ENCODE measurements around the gene TEK.

TEK gene

GRCh38 chr9:27124151-27124550 is 15.1 kb downstream of the TEK start:
- no peak for DNase-seq

DNA sequence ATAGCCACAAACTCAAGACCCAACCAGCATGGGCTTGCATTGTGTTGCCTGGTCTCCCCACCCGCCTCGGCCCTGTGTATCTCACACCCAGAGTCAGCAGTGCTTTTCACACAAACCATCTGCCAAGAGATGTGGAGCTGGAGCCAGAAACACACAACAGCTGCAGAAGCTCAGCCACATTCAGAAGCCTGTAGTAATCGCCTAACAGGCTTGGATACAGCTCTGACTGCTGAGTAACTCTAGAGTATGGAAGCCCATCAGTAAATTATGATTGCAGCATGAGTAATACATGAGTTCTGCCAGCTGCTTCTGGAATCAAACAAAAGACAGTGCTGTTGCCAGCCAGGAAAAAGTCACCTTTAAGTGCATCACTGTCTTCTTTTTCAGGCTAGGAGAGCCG is 16.0 kb downstream of the TEK start:
- DNase-seq, result peak in 18 of 51 donors; percentile 2 to 60 (median 10)

DNA sequence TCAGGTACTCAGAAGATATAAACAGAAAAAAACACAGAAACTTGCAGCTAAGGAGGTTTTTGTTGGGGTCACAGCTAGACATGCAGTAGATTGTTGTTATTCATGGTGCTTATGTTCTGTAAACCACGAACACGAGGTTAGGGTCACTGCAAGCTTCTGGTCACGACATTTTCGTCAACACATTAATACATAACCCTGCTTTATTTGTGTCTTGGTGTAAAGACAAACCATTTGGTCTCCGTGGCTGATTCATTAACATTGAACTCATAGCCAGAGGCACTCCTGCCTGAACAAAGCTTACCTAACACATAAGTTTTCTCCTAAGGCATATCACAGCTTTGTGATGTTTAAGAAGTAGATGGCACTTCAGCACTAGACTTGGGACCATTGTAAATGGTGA is 16.9 kb downstream of the TEK start:
- no peak for DNase-seq

DNA sequence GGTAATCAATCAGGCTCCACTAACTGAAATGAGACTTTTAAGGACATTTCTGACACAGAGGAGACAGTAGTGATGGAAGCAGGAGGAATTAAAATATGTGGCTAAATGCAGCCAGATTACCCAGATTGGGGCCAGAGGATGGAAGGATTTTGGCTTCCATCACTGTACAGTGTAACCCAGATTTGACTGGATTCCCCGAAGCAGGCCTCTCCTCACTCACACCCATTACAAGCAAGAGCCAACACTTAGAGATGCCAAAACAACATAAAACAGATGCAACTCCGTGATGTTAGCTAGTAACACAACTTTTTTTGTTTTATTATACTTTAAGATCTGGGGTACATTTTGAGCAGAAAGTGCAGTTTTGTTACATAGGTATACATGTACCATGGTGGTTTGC is 17.6 kb downstream of the TEK start:
- DNase-seq, result no peak

- DNase-seq, result no peak
Measured at GRCh38 chr9:27129221-27129620, 20.2 kb downstream of the TEK start.

DNA sequence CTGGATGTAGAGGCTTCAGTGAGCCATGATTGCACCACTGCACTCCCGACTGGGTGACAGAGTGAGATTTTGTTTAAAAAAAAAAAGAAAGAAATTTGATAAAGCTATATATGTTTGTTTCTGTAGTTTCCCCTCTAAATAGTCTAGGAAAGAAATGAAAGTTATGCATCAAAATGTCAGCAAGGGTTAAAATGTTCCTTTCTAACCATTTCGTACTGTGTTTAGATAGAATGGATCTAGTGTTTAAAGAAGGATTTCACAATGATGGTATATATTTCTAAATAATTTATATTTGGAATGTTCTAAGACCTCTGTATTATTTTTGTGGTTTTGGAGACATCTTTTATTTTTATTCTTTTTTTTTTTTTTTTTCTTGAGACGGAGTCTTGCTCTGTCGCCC is 22.7 kb downstream of the TEK start:
- no peak for DNase-seq

GRCh38 chr9:27133817-27134216 is 24.8 kb downstream of the TEK start:
- no peak for DNase-seq

- no peak for DNase-seq
Measured at GRCh38 chr9:27142299-27142930, 33.4 kb downstream of the TEK start.

GRCh38 chr9:27145143-27145542 is 36.1 kb downstream of the TEK start:
- no peak for DNase-seq

- no peak for DNase-seq
Measured at GRCh38 chr9:27149651-27150050, 40.6 kb downstream of the TEK start.

- no peak for DNase-seq
Measured at GRCh38 chr9:27150746-27151406, 41.9 kb downstream of the TEK start.

- peak in 1 of 51 donors; percentile 3 for DNase-seq
Measured at GRCh38 chr9:27151693-27152404, 42.8 kb downstream of the TEK start.

DNA sequence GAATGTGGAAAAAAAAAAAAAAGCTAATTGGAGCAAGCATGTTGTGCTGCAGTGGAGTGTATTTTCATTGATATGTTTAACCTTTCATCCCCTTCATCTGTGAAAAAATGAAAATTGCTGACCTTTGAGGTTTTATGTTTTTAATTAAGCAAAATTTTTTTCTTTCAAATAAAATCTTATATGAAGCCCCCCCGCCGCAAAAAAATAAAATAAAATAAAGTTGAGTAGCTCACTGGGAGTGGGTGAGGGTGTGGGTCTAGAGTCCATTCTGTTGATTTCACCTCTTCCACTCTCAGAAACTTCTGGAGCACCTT is 43.3 kb downstream of the TEK start:
- DNase-seq, result no peak

DNA sequence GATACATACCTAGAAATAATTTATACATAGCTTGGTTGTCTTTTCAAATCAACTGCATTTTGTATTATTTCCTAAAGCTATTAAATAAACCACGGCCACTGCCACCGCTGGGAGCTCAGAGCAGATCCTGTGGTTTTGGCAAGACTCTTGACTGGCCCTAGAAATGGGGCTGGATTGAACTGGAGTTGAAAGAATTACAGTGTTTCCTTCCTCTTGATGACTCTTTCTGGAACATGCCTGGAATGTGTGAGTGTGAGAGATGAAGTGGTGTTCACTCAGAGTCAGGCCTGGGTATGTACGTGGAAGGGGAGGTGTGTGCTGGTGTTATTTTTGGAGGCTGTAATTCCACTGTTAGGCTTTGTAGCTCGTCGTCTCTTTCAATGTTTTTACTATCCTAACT is 45.9 kb downstream of the TEK start:
- DNase-seq, result no peak

GRCh38 chr9:27157097-27157496 is 48.1 kb downstream of the TEK start:
- DNase-seq, result no peak

- no peak for DNase-seq
Measured at GRCh38 chr9:27157736-27158135, 48.7 kb downstream of the TEK start.

DNA sequence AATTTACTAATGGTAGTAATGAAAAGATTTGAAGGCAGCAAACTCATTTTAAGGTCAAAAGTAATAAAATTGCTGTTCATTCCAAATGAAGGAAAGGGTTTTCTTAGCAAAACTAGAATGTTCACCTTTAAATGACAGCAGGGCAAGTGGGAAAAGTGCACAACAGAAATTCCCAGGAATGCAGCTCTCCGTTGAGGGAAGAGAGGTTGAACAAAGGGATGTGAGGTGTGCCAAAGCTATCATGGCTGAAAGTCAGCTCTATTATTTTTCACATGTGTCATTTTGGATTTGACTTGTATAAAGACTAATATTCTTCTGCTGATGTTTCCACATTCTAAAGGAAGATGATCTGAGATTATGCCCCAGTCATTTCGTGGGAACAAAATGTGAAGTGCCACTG is 51.6 kb downstream of the TEK start:
- no peak for DNase-seq

DNA sequence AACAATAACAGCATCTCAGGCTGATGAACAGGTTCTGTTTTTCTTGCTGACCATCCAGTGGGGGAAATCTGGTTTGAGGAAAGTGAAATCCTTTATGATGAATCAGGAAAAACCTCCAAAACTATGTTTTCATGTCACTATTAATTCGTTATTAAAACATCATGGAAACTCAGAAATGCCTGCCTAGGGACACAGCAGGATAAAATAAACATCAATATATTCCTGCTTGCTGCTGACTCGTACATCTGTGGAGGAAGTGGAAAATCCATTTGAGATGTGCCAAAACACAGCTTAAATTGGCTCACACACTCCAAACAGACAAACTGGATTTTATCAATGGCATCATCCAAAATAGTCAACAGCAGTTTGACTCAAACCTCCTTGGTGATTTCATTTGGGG is 53.0 kb downstream of the TEK start:
- no peak for DNase-seq

DNA sequence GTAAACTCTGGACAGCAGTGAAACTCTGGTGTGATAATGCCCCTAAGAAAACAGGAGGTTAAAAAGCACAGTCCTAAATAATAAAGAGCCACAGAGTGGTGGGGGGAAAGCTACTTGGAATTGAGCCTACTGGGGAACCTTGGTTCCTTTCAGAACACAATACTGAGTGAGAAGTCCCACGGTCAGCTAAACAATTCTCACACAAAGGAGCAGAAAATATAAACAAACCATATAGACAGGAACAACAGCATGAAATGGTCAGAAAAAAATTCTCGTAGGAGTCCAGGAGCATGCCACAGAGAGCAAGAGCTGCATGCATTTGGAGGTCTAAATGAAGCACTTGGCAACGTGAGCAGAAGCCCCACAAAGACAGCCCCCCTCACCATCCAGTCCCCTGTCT is 56.0 kb downstream of the TEK start:
- DNase-seq, result no peak

DNA sequence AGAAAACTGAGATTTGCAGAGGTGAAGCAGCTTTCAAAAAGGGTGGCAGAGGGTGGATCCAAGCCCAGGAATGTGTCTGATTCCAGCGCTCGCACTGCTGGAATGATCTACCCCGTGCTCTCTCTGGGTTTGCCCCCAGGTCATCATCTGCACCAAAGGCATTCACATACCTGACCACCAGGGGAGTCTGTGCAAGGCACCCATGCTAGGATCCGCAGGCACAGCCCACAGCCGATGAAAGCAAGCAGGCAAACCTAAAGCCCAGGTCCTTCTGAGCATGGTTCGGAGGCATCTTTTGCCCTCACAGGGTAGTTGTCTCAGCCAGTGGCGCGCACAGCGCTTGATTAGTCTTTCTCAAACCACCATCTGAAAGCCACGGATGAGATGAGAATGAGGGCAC is 56.6 kb downstream of the TEK start:
- DNase-seq, result no peak

DNA sequence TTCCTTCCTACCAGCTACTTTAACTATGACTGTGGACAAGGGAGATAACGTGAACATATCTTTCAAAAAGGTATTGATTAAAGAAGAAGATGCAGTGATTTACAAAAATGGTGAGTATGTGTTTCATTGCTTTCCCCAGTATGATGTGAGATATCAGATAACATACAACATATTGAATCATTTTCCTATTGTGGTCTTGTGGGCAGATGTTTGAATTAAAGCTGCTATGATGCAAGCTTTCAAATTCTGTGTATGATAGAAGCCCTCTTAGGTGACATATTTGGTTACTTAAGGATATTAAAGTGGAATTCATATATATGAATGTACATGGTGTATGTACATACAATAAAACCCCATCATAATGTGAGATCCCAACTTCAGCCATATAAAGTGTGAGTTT is 59.5 kb downstream of the TEK start:
- DNase-seq, result no peak

GRCh38 chr9:27168951-27169350 is 59.9 kb downstream of the TEK start:
- DNase-seq, result no peak

DNA sequence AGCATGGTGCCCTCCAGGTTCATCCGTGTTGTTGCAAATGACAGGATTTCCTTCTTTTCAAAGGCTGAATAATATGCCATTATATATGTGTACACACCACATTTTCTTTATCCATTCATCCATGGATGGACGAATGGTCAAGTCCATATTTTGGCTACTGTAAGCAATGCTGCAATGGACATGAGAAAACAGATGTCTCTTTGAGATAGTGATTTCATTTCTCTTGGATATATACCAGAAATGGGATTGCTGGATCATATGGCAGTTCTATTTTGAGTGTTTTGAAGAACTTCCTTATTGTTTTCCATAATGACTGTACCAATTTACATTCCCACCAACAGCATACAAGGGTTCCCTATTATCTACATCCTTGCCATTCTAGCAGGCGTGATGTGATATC is 67.9 kb downstream of the TEK start:
- DNase-seq, result no peak

Measured in hypothalamus (tissue), 51 donors.